HG02885 (cell line): ENCODE measurements around the gene POGZ.
"Not testable (repeated sequence)": the region's sequence is repeated elsewhere in the genome, so short reads cannot be mapped to it uniquely, and the experiment has no call there.

Experiments used
- ATAC-seq: cut with Tn5 transposase; IDR thresholded peaks from one replicate; pipeline ENCODE4 v1.9.1; 2021; ENCODE audit warnings: mild to moderate bottlenecking; ENCODE audit not compliant: unreplicated experiment, poor library complexity

POGZ gene

GRCh38 chr1:151419819-151420218 is 39.5 kb downstream of the POGZ start:
- no peak for ATAC-seq

GRCh38 chr1:151418081-151418480 is 41.2 kb downstream of the POGZ start:
- no peak for ATAC-seq

GRCh38 chr1:151416231-151416630 is 43.1 kb downstream of the POGZ start:
- ATAC-seq: no peak

- no peak for ATAC-seq
These were observed 47.4 kb downstream of the POGZ start for GRCh38 chr1:151411884-151412283.

GRCh38 chr1:151408891-151409290 is 50.4 kb downstream of the POGZ start:
- no peak for ATAC-seq

GRCh38 chr1:151407304-151407703 is 52.0 kb downstream of the POGZ start:
- ATAC-seq: no peak

GRCh38 chr1:151406176-151406575 is 53.1 kb downstream of the POGZ start:
- no peak for ATAC-seq

- ATAC-seq: no peak
These were observed 53.9 kb downstream of the POGZ start for GRCh38 chr1:151405187-151405951.

GRCh38 chr1:151403612-151404011 is 55.7 kb downstream of the POGZ start:
- ATAC-seq: no peak

- ATAC-seq: no peak
These were observed 56.5 kb downstream of the POGZ start for GRCh38 chr1:151402764-151403163.

GRCh38 chr1:151401860-151402259 is 57.4 kb downstream of the POGZ start:
- ATAC-seq: no peak

GRCh38 chr1:151401125-151401788 is 58.0 kb downstream of the POGZ start:
- ATAC-seq: no peak

- ATAC-seq: peak; percentile 81
These were observed 59.7 kb downstream of the POGZ start, which contains the start of gene PSMB4 for GRCh38 chr1:151399324-151400171. Gene PSMB4 (plus strand): TSS chr1:151399573. CDS start chr1:151399588, 15 bp downstream.

GRCh38 chr1:151396265-151396664 is 63.0 kb downstream of the POGZ start:
- ATAC-seq: not testable (repeated sequence)

- no peak for ATAC-seq
These were observed 65.7 kb downstream of the POGZ start for GRCh38 chr1:151393583-151393982.

- ATAC-seq: no peak
These were observed 68.2 kb downstream of the POGZ start for GRCh38 chr1:151391079-151391563.

GRCh38 chr1:151390221-151391078 is 68.8 kb downstream of the POGZ start:
- ATAC-seq: not testable (repeated sequence)

- no peak for ATAC-seq
These were observed 73.3 kb downstream of the POGZ start for GRCh38 chr1:151386002-151386401.

GRCh38 chr1:151384584-151384983 is 74.7 kb downstream of the POGZ start:
- ATAC-seq: no peak
